GM06990 (cell line): ENCODE measurements around the gene RBM4.

Experiments
- DNase-seq: peaks from one replicate; pipeline ENCODE4 v3.0.0-alpha.2; 2011; ENCODE audit not compliant: insufficient read length; ENCODE audit errors: extremely low read depth
- H3K27me3 ChIP-seq: replicated peaks from 2 replicates; pipeline ENCODE4 v1.6.0; 2011; ENCODE audit warnings: low read length; ENCODE audit not compliant: control insufficient read depth, insufficient read depth
- H3K36me3 ChIP-seq: 2 replicates; pipeline ENCODE4 v1.5.1; 2011; ENCODE audit warnings: low read length; ENCODE audit not compliant: control insufficient read depth, insufficient read depth
- H3K4me3 ChIP-seq: replicated peaks from 2 replicates; pipeline ENCODE4 v1.5.1; 2011; ENCODE audit warnings: low read depth, mild to moderate bottlenecking, control low read depth, low read length
- TF ChIP-seq, protein P1 (sequence below): IDR thresholded peaks from 2 replicates; pipeline ENCODE4 v1.5.1; 2011; ENCODE audit warnings: low read length, control low read depth, mild to moderate bottlenecking, inconsistent platforms; ENCODE audit not compliant: insufficient read depth, poor library complexity, severe bottlenecking

Gene RBM4

DNA sequence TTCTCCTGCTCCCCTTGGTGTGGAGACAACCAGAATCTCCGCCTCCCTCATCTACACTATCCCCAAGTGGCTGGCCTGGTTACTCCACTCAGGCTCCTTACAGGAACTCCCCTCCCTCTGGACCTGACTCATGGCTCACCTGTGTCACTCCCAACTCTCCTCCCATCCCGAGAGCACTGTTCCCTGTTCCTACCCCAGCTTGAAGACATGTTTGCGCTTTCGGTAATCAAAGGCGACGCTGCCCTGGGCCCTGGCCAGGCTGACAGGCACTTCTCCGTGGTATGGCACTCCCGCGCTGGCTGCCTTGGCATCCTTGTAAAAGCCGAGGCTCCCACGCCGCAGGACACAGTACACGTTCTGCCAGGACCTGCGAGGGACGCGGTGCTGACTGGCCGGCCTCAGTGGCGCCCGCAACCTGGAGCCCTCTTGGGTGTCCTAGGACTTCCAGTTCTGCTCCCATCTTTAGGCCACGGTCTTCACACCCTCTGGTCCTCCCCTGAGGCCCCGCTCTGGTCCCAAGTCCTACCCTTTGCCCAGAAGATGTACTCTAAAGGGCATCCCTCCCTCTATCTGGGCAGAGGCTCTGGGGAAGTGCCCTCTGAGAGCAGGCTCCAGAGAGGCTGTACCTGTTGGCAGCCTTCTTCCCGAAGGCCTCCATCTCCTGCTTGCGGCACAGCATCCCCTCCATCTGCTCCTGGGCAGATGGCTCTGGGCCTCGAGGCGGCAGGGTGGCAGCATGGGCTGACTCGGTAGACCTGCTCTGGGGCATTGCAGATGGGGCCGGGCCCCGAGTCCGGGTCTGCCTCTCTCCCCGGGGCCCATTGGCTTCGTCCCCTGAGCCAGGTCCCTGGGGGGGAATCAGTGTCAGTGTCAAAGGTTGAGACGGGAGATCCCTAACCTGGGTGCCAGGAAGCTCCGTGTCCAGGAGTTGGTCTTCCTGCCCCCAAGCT is 48.6 kb downstream of the RBM4 start:
- no peak overlapping the region for H3K4me3 ChIP-seq
- no peaks in the 10 kb centered on the region for H3K36me3 ChIP-seq
- no peak for DNase-seq
- TF ChIP-seq, protein P1, sequence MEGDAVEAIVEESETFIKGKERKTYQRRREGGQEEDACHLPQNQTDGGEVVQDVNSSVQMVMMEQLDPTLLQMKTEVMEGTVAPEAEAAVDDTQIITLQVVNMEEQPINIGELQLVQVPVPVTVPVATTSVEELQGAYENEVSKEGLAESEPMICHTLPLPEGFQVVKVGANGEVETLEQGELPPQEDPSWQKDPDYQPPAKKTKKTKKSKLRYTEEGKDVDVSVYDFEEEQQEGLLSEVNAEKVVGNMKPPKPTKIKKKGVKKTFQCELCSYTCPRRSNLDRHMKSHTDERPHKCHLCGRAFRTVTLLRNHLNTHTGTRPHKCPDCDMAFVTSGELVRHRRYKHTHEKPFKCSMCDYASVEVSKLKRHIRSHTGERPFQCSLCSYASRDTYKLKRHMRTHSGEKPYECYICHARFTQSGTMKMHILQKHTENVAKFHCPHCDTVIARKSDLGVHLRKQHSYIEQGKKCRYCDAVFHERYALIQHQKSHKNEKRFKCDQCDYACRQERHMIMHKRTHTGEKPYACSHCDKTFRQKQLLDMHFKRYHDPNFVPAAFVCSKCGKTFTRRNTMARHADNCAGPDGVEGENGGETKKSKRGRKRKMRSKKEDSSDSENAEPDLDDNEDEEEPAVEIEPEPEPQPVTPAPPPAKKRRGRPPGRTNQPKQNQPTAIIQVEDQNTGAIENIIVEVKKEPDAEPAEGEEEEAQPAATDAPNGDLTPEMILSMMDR = no peak
- no peaks in the 10 kb centered on the region for H3K27me3 ChIP-seq

GRCh38 chr11:66687831-66688281 is 49.4 kb downstream of the RBM4 start:
- Histone ChIP-seq H3K36me3 (no peaks in the 10 kb centered on the region), H3K4me3 (no peak overlapping the region), H3K27me3 (no peaks in the 10 kb centered on the region)
- TF ChIP-seq, protein P1 = no peak
- DNase-seq = no peak

- H3K36me3 ChIP-seq = no peaks in the 10 kb centered on the region
- TF ChIP-seq, protein P1 = no peak
- H3K4me3 ChIP-seq = no peak overlapping the region
- DNase-seq = no peak
- no peaks in the 10 kb centered on the region for H3K27me3 ChIP-seq
Measured at GRCh38 chr11:66688561-66689534, 50.3 kb downstream of the RBM4 start.

GRCh38 chr11:66689661-66690590 is 51.4 kb downstream of the RBM4 start:
- H3K27me3 ChIP-seq = no peaks in the 10 kb centered on the region
- DNase-seq = no peak
- H3K36me3 ChIP-seq = no peaks in the 10 kb centered on the region
- no peak overlapping the region for H3K4me3 ChIP-seq
- TF ChIP-seq, protein P1 = no peak
